Sigmoid colon (tissue), 7 donors: ENCODE results near the gene NKIRAS2. TPM values are rescaled to one million over a fixed set of nuclear protein-coding genes. Genes with fewer than 3 reads are reported as not detected.
A peak's percentile ranks its signal among the peaks of the same experiment; 100 is the strongest.

Experiments used
- DNase-seq: peaks from one replicate; pipeline ENCODE4 v3.0.0-alpha.2; 2019
- H3K27ac ChIP-seq, 4 donors: fragments of 200-600 bp; sonication (generic); one replicate each; pipeline ENCODE4 v1.5.1; 2016 to 2019; ENCODE audit warnings: mild to moderate bottlenecking in 1 of 4
- H3K27me3 ChIP-seq, 3 donors: fragments of 200-600 bp; sonication (generic); one replicate each; pipeline ENCODE4 v1.5.1; 2019; ENCODE audit warnings: mild to moderate bottlenecking in 1 of 3
- H3K36me3 ChIP-seq, 4 donors: fragments of 200-600 bp; sonication (generic); one replicate each; pipeline ENCODE4 v1.5.1; 2016 to 2019
- H3K4me1 ChIP-seq, 4 donors: fragments of 200-600 bp; sonication (generic); one replicate each; pipeline ENCODE4 v1.5.1; 2017 to 2019
- H3K4me3 ChIP-seq, 4 donors: fragments of 200-600 bp; sonication (generic); one replicate each; pipeline ENCODE4 v1.5.1; 2017 to 2019; ENCODE audit warnings: mild to moderate bottlenecking in 2 of 4, moderate library complexity in 1 of 4
- H3K9me3 ChIP-seq, 4 donors: fragments of 200-600 bp in 3 of 4; sonication (generic) in 3 of 4; one replicate each; pipeline versions ENCODE4 v1.5.1 to v1.6.1; 2013 to 2019
- EP300 ChIP-seq, 4 donors: sonication (generic); formaldehyde crosslinking; IDR thresholded peaks; one replicate each; pipeline ENCODE4 v1.6.1; 2017; ENCODE audit warnings: antibody characterized with exemption in 4 of 4
- POLR2A ChIP-seq, 2 donors: fragments of 450-650 bp; IDR thresholded peaks; one replicate each; pipeline ENCODE4 v1.6.1; 2016; ENCODE audit warnings: antibody characterized with exemption in 2 of 2, mild to moderate bottlenecking in 2 of 2, moderate library complexity in 2 of 2
- POLR2AphosphoS5 ChIP-seq, 4 donors: sonication (generic); formaldehyde crosslinking; IDR thresholded peaks; one replicate each; pipeline ENCODE4 v1.6.1; 2017; ENCODE audit warnings: antibody characterized with exemption in 4 of 4
- WGBS, 2 donors: extraction: QIAGEN DNeasy Blood & Tissue Kit; methylation state at CpG; one replicate each; pipeline ENCODE4 v1.1.7; 2013; 5-methylcytosine and 5-hydroxymethylcytosine counted together
- intact Hi-C: fragments of 100-400 bp; cut with DNase I; formaldehyde crosslinking; loops from one replicate; pipeline ENCODE4 v1.15.1; 2023
- polyA plus RNA-seq, 3 donors: library from polyadenylated mRNA; stranded (reverse); fragments of 200-250 nt; gene quantifications; one replicate each; pipeline ENCODE4 v1.2.3, GENCODE V29; 2013
- total RNA-seq, 4 donors: library from RNA; depleted of rRNA; stranded (reverse); fragments of >200 nt; gene quantifications; one replicate each; pipeline ENCODE4 v1.1.0, GENCODE V29; 2016
- TF ChIP-seq, protein P1 (sequence below), 4 experiments: fragments of 450-650 bp in 3 of 4; fragments of 200-600 bp in 1 of 4; IDR thresholded peaks; one replicate each; pipeline ENCODE4 v1.5.1; 2016 to 2019; ENCODE audit warnings: antibody characterized with exemption in 4 of 4, mild to moderate bottlenecking in 3 of 4, moderate library complexity in 2 of 4
- donor health status: healthy with polysubstance abuse.
- donor health status: Bipolar disorder and iron deficiency.
- donor health status: healthy.

The NKIRAS2 gene
- total and polyA plus RNA-seq, 7 donors, result 28.5 to 35.4 (median 32.6) TPM

DNA sequence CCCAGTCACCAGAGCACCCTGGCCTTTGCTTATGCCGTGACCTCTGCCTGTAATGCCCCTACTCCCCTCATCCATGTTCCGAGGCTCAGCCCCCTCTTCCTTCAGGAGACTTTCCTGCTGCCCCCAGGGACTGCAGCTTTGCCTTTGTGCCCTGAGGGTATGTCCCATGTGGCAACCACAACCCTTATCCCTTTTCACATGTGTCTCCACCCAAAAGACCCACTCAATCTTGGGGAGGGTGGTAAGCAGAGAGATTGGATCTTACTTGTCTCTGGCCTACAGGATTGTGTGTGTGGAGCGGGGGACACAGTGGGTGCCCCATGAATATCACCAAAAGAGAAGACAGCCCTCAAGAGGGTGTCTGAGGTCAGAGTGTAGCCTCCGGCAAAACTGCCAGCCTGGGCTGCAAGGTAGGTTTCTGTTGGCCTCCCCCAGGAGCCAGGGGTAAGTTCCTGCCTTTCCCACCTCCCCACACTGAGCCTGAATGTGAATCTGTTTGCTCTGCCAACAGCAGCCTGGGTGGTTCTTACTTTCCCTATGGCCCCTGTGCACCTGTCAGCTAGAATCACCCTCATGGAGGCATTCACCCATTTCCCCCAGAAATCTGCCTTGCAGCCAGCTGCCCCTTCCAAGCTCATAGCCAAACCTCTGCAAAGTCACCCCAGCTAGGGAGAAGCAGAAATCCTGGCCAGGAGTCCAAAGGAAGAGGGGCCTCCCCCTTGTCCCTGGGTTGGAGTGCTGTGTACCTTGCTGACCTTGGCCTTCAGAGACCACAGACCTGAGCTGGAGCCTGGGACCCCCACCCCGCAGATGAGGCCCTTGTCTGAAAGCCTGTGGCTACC lies 42.0 kb downstream of the NKIRAS2 start:
- Histone ChIP-seq H3K27me3 (peaks cover 0 to 6% (median 0%) of the 10 kb centered on the region in 3 donors), H3K4me1 (no peaks in the 10 kb centered on the region), H3K36me3 (no peaks in the 10 kb centered on the region), H3K27ac (no peak overlapping the region), H3K4me3 (no peak overlapping the region), H3K9me3 (no peaks in the 10 kb centered on the region)
- WGBS, 2 donors, result 72 to 73% methylated on average over 5 of the region's 5 CpGs
- TF ChIP-seq, protein P1, sequence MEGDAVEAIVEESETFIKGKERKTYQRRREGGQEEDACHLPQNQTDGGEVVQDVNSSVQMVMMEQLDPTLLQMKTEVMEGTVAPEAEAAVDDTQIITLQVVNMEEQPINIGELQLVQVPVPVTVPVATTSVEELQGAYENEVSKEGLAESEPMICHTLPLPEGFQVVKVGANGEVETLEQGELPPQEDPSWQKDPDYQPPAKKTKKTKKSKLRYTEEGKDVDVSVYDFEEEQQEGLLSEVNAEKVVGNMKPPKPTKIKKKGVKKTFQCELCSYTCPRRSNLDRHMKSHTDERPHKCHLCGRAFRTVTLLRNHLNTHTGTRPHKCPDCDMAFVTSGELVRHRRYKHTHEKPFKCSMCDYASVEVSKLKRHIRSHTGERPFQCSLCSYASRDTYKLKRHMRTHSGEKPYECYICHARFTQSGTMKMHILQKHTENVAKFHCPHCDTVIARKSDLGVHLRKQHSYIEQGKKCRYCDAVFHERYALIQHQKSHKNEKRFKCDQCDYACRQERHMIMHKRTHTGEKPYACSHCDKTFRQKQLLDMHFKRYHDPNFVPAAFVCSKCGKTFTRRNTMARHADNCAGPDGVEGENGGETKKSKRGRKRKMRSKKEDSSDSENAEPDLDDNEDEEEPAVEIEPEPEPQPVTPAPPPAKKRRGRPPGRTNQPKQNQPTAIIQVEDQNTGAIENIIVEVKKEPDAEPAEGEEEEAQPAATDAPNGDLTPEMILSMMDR (IDR thresholded peaks at IDR 0.05), result no peak
- no peak for TF ChIP-seq POLR2A (IDR thresholded peaks at IDR 0.05)
- TF ChIP-seq EP300 (IDR thresholded peaks at IDR 0.05), result no peak
- no peak for TF ChIP-seq POLR2AphosphoS5 (IDR thresholded peaks at IDR 0.05)
- DNase-seq, result no peak
- intact Hi-C loops, result no loop called here

DNA sequence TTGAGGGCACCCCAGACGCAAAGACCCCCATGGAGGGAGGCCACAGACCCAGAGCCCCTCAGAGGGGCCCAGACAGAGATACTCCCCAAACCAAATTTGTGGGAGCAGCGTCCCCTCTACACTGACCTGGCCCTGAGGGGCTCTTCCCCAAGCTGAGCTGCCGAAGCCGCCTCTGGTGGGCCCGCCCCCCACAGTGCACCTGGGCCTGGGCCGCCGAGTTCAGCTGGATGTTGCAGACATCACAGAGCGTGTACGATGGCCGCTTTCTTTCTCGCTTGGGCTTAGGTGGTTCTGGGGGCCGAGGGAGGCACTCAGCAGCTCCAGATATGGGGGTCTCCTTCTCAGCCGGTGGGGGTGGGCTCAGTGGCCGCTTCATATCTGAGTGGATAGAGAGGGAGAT lies 42.8 kb downstream of the NKIRAS2 start:
- Histone ChIP-seq H3K4me3 (no peak overlapping the region), H3K36me3 (no peaks in the 10 kb centered on the region), H3K27me3 (peaks cover 0 to 10% (median 0%) of the 10 kb centered on the region in 3 donors), H3K4me1 (no peaks in the 10 kb centered on the region), H3K9me3 (no peaks in the 10 kb centered on the region), H3K27ac (no peak overlapping the region)
- intact Hi-C loops, result no loop called here
- 88 to 91% methylated on average over 14 of the region's 14 CpGs for WGBS, 2 donors
- TF ChIP-seq POLR2A (IDR thresholded peaks at IDR 0.05), result no peak
- no peak for TF ChIP-seq EP300 (IDR thresholded peaks at IDR 0.05)
- no peak for TF ChIP-seq POLR2AphosphoS5 (IDR thresholded peaks at IDR 0.05)
- TF ChIP-seq, protein P1 (IDR thresholded peaks at IDR 0.05), result no peak
- DNase-seq, result no peak

DNA sequence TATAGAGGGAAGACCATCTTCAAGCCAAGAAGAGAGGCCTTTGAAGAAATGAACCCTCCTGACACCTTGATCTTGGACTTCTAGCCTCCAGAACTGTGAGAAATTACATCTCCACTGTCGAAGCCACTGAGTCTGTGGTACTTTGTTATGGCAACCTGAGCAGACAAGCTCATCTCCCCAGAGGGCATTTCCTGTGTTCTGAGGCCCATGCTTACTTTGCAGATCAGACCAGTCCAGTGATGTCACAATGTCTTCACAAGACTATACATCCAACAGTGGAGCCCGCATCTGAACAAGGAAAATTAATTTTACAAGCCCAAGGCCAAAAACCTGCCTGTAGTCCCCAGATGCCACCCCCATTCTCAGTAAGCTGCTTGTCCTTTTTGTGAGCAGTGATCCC lies 45.3 kb downstream of the NKIRAS2 start:
- intact Hi-C loops, result loop anchor here (5.0 kb wide), 1 partner anchor 38 kb away; no protein-coding TSS in a partner anchor
- peaks cover 0 to 18% (median 0%) of the 10 kb centered on the region in 3 donors for H3K27me3 ChIP-seq
- no peaks in the 10 kb centered on the region for H3K4me1 ChIP-seq
- H3K9me3 ChIP-seq, result no peaks in the 10 kb centered on the region
- no peaks in the 10 kb centered on the region for H3K36me3 ChIP-seq
- TF ChIP-seq EP300 (IDR thresholded peaks at IDR 0.05), result no peak
- TF ChIP-seq, protein P1 (IDR thresholded peaks at IDR 0.05), result no peak
- TF ChIP-seq POLR2A (IDR thresholded peaks at IDR 0.05), result no peak
- TF ChIP-seq POLR2AphosphoS5 (IDR thresholded peaks at IDR 0.05), result no peak
- no peak overlapping the region for H3K27ac ChIP-seq
- WGBS, 2 donors, result 73 to 81% methylated on average over 2 of the region's 2 CpGs
- no peak for DNase-seq
- H3K4me3 ChIP-seq, result no peak overlapping the region

DNA sequence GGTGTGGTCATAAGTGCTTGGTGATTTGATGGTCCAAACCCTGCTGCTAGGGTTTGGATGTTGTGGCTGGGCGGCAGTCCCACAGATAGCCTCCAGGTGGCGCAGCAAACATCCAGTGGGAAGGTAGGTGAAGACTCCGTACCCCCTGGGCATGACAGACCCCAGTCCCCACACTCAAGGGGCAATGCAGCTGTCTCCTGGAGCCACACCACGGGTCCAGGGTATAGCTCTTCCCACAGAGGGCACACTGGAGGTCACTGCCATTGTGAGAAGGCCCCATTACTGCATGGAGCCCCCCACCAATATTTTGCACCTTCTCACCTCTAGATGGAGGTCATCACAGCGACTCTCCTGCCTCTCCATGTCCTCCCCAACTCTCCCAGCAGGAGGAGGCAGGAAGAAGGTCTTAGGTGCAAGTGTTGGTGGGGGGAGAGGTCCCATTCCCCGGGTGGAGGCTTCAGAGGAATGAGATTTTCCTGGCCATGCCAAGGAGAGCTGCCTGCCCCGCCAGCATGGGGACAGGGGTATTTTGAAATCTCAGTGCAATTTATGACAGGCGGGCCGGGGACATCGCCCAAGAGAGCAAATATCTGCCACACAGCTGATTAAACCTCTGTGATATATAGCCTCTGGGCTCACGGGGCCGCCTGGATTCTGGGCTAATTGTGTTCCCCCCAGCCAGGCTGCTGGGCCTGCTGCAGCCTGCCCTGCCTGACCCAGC lies 47.6 kb downstream of the NKIRAS2 start:
- no peak overlapping the region for H3K27ac ChIP-seq
- peaks cover 8 to 41% (median 21%) of the 10 kb centered on the region in 3 donors for H3K27me3 ChIP-seq
- H3K36me3 ChIP-seq, result no peaks in the 10 kb centered on the region
- no peaks in the 10 kb centered on the region for H3K9me3 ChIP-seq
- no peak for TF ChIP-seq POLR2A (IDR thresholded peaks at IDR 0.05)
- TF ChIP-seq, protein P1 (IDR thresholded peaks at IDR 0.05), result peak; percentile 78 to 94 (median 83)
- intact Hi-C loops, result loop anchor here (1.0 to 5.0 kb wide), 2 partner anchors 40 to 49 kb away; no protein-coding TSS in a partner anchor
- H3K4me3 ChIP-seq, result no peak overlapping the region
- DNase-seq, result peak; percentile 75
- peaks cover 0 to 8% (median 7%) of the 10 kb centered on the region in 4 donors for H3K4me1 ChIP-seq
- 6 to 41% methylated on average over 12 of the region's 12 CpGs for WGBS, 2 donors
